SH-SY5Y (cell line): ENCODE data around the gene CA7.

Source experiments
- GATA2 ChIP-seq: IDR thresholded peaks from 2 replicates; pipeline ENCODE4 v1.6.1; 2011; ENCODE audit warnings: mild to moderate bottlenecking, low read depth, low read length
- GATA3 ChIP-seq: IDR thresholded peaks from 2 replicates; pipeline ENCODE4 v1.6.1; 2011; ENCODE audit warnings: low read depth, mild to moderate bottlenecking, low read length, moderate library complexity

CA7 gene

GRCh38 chr16:66873685-66874055 is 29.5 kb downstream of the CA7 start:
- TF ChIP-seq GATA3 (no peak), GATA2 (no peak)

DNA sequence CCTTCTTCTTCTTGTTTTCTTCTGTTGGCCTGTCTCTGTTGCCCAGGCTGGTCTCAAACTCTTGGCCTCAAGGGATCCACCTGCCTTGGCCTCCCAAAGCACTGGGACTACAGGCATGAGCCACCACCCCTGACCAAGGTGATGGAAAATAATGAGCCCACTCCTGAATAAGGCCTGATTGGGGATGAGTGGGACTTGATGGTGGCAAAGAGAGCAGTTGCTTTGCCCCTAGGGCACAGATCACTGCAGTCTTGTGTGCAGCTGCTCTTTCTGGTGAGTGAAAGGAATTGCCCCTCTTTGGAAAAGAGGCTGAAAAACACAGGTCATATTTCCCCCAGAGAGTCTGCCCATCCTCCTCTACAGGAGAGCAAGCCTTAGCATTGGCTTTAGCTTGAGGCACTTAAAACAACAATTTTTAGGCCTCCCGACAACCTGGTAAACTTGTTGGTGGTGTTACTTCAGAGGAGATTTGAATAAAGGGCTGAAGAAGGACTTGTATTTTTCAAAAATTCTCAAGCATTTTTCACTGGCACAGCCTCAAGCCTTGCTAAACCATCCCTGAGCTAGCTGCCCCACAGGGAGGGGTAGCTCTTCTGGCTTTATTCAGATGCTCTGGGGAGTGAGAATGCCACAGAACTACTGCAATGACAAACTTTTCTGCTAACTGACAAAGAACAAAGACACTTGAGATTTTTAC is 30.0 kb downstream of the CA7 start:
- TF ChIP-seq GATA3, result no peak
- TF ChIP-seq GATA2, result no peak

- TF ChIP-seq GATA3 (no peak), GATA2 (no peak)
These were observed 33.9 kb downstream of the CA7 start for GRCh38 chr16:66878067-66878466.

DNA sequence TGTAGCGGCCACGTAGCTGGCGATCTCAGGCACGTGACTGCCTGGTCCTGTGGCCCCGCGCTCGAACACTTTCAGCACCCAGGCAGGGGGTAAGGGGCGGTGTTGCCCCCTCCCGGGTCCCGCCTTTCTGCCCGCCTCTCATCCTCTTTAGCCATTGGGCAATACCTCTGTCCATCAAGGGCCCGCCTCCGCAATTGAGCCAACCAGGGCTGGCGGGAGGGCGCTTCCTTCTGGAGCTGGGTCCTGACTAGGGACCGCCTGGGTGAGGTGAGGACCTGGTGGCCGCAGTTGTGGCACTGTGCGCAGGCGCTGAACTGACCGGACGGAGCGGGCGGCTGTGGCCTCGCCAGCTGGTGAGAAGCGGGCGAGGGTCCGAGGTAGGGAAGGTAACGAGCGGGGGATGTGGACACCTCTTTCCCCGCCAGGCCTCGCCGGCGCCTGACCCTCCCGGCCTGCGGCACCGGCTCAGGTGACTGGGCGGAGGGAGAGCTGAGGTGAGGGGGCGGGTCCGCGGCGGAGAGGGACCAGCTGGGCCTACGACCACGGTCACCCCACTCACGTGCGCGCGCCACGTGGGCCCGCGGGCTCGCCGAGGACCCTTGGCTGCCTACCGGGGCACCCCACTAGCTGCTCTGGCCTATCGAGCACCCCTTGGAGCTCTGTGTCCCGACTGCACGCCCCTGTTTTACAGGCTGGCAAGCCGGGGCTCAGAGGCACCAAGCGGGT is 36.2 kb downstream of the CA7 start, which contains the start of gene PDP2:
Gene PDP2 (plus strand): TSS at position 228 of the 726 bp plus-strand sequence. CDS start 3,770 bp downstream, outside the sequence.
- TF ChIP-seq GATA3 (no peak), GATA2 (no peak)

DNA sequence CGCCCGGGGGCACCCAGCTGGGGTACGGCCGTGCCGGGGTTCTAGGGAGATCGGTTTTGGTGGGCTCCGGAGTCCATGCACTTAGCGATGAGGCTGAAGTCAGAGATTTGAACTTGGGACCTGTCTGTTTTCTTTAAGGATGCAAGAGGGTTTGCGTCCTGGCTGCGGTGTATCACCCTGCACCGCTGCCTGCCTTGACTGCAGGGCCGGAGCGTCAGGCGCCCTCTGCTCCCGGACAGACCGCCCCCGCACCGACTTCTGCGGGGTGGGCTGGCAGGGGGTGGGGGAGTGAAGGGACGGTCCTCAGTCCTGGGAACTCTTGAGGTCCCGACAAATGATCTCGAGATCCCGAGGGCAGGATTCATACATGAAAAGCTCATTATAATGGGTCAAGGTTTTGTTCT is 36.8 kb downstream of the CA7 start:
- TF ChIP-seq GATA3 (no peak), GATA2 (no peak)

- no peak for TF ChIP-seq GATA2
- no peak for TF ChIP-seq GATA3
These were observed 37.3 kb downstream of the CA7 start for GRCh38 chr16:66881560-66881959.

- no peak for TF ChIP-seq GATA3
- TF ChIP-seq GATA2, result no peak
These were observed 37.8 kb downstream of the CA7 start for GRCh38 chr16:66881964-66882508.

GRCh38 chr16:66882702-66883101 is 38.5 kb downstream of the CA7 start:
- no peak for TF ChIP-seq GATA2
- no peak for TF ChIP-seq GATA3

DNA sequence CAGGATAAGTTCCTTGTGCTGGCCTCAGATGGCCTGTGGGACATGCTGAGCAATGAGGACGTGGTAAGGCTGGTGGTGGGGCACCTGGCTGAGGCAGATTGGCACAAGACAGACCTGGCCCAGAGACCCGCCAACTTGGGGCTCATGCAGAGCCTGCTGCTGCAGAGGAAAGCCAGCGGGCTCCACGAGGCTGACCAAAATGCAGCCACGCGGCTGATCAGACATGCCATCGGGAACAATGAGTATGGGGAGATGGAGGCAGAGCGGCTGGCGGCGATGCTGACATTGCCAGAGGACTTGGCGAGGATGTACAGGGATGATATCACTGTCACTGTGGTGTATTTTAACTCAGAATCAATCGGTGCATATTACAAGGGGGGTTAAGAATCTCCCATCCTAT is 41.3 kb downstream of the CA7 start:
- TF ChIP-seq GATA2 (no peak), GATA3 (no peak)

DNA sequence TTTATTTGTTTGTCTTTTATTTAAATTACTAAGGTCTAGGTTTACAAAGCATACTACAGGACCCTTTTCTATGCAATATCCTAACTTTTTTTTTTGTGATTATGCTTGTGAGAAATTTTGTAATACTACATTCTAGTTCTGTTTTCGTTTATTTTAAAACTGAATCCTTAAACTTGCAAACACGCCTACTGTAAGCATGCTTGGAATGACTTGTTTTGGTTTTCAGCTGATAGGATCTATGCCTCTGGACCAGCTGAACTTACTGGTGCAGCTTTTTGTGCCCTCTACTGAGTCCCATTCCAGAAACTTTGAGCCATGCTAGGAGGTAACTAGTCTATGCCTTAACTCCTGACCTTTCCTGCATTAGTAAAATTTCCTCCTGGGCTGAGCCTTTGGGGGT is 42.1 kb downstream of the CA7 start:
- no peak for TF ChIP-seq GATA2
- no peak for TF ChIP-seq GATA3

- TF ChIP-seq GATA3 (no peak), GATA2 (no peak)
These were observed 42.7 kb downstream of the CA7 start for GRCh38 chr16:66886914-66887313.

GRCh38 chr16:66888647-66889615 is 44.7 kb downstream of the CA7 start:
- TF ChIP-seq GATA3 (no peak), GATA2 (no peak)

- TF ChIP-seq GATA2 (no peak), GATA3 (no peak)
These were observed 45.4 kb downstream of the CA7 start for GRCh38 chr16:66889622-66890021.

GRCh38 chr16:66890799-66891198 is 46.6 kb downstream of the CA7 start:
- TF ChIP-seq GATA3, result no peak
- TF ChIP-seq GATA2, result no peak

- TF ChIP-seq GATA3 (no peak), GATA2 (no peak)
These were observed 47.1 kb downstream of the CA7 start for GRCh38 chr16:66891360-66891759.
